PC-9 (cell line): ENCODE measurements around the gene FOXP1.

Experiments
- EZH2 ChIP-seq: fragments of 200-600 bp; sonication (generic); IDR thresholded peaks from 2 replicates; pipeline ENCODE4 v1.8.0; 2017; ENCODE audit warnings: antibody characterized with exemption, low read depth
- TF ChIP-seq, protein P1 (sequence below): fragments of 200-600 bp; sonication (generic); conservative IDR thresholded peaks from 2 replicates; pipeline ENCODE4 v1.6.1; 2017; ENCODE audit warnings: mixed run types, antibody characterized with exemption, mild to moderate bottlenecking, moderate library complexity

DNA sequence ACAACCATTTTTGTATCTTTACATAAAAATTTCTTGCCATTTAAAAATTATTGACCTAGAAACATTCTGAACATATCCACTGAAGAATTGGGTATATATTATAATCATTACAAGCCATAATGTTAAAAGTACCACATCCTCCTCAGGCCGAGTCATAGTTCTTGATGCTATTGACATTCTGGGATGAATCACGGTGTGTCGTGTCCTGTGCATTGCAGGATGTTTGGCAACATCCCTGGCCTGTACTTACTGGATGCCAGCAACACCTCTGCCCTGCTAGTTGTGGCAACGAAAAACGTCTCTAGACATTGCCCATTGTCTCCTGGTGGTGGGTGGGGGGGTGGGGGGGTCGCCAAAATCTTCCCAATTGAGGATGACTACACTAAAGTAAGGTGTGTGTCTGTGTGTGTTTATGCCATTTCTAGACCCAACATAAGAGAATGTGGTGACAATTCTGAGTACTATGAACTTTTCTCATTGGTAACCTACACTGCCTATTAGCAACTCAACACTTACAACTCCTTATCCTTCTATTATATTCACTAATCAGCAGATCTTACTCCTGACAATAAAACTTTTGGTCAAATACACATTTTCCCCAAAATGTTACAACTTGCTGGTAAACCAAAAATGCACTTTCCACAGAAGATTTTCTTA is 471.6 kb downstream of the FOXP1 start:
- TF ChIP-seq, protein P1, sequence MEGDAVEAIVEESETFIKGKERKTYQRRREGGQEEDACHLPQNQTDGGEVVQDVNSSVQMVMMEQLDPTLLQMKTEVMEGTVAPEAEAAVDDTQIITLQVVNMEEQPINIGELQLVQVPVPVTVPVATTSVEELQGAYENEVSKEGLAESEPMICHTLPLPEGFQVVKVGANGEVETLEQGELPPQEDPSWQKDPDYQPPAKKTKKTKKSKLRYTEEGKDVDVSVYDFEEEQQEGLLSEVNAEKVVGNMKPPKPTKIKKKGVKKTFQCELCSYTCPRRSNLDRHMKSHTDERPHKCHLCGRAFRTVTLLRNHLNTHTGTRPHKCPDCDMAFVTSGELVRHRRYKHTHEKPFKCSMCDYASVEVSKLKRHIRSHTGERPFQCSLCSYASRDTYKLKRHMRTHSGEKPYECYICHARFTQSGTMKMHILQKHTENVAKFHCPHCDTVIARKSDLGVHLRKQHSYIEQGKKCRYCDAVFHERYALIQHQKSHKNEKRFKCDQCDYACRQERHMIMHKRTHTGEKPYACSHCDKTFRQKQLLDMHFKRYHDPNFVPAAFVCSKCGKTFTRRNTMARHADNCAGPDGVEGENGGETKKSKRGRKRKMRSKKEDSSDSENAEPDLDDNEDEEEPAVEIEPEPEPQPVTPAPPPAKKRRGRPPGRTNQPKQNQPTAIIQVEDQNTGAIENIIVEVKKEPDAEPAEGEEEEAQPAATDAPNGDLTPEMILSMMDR = no peak
- TF ChIP-seq EZH2 = no peak
